GM23338 (cell line): ENCODE results near the gene ACBD5. TPM values are rescaled to one million over a fixed set of nuclear protein-coding genes. Genes with fewer than 3 reads are reported as not detected.

Experiments used
- ATAC-seq: fragments of 200-7000 bp; cut with Tn5 transposase; 3 replicates; pipeline ENCODE4 v1.9.1; 2020
- DNase-seq: peaks from one replicate; pipeline ENCODE4 v3.0.0-alpha.2; 2015; ENCODE audit warnings: low spot score
- H2AFZ ChIP-seq: fragments of 200-600 bp; sonication (generic); 2 replicates; pipeline ENCODE4 v1.8.0; 2016; ENCODE audit warnings: antibody characterized with exemption, mild to moderate bottlenecking, moderate library complexity
- H3F3A ChIP-seq: fragments of 200-600 bp; sonication (generic); replicated peaks from 2 replicates; pipeline ENCODE4 v1.8.0; 2017; ENCODE audit warnings: antibody characterized with exemption, mixed run types, low read depth
- H3K27ac ChIP-seq: fragments of 200-600 bp; sonication (generic); 2 replicates; pipeline ENCODE4 v1.6.1; 2016; ENCODE audit warnings: low read depth
- H3K27me3 ChIP-seq: fragments of 200-600 bp; sonication (generic); 2 replicates; pipeline ENCODE4 v1.8.0; 2016; ENCODE audit warnings: mild to moderate bottlenecking, mixed run types, moderate library complexity; ENCODE audit not compliant: insufficient read depth
- H3K36me3 ChIP-seq: fragments of 200-600 bp; sonication (generic); 2 replicates; pipeline ENCODE4 v1.8.0; 2016; ENCODE audit warnings: mild to moderate bottlenecking; ENCODE audit not compliant: insufficient read depth
- H3K4me1 ChIP-seq: fragments of 200-600 bp; sonication (generic); 2 replicates; pipeline ENCODE4 v1.8.0; 2016; ENCODE audit warnings: mild to moderate bottlenecking, moderate library complexity; ENCODE audit not compliant: insufficient read depth
- H3K4me2 ChIP-seq: fragments of 200-600 bp; sonication (generic); 2 replicates; pipeline ENCODE4 v1.7.1; 2017; ENCODE audit warnings: mixed run types
- H3K4me3 ChIP-seq: fragments of 200-600 bp; sonication (generic); 2 replicates; pipeline ENCODE4 v1.6.1; 2016; ENCODE audit warnings: mixed run types
- H3K79me2 ChIP-seq: fragments of 200-600 bp; sonication (generic); replicated peaks from 2 replicates; pipeline ENCODE4 v1.8.0; 2017; ENCODE audit warnings: mild to moderate bottlenecking; ENCODE audit not compliant: insufficient read depth
- H3K9me2 ChIP-seq: fragments of 200-600 bp; sonication (generic); 2 replicates; pipeline ENCODE4 v1.8.0; 2017; ENCODE audit not compliant: insufficient read depth
- H4K20me1 ChIP-seq: fragments of 200-600 bp; sonication (generic); replicated peaks from 2 replicates; pipeline ENCODE4 v1.8.0; 2017; ENCODE audit warnings: mild to moderate bottlenecking; ENCODE audit not compliant: insufficient read depth
- H3K27ac Mint-ChIP-seq: 2 replicates; pipeline ENCODE4 v1.8.0; 2020; ENCODE audit warnings: inconsistent platforms, mild to moderate bottlenecking, moderate library complexity, mixed read lengths
- H3K27me3 Mint-ChIP-seq: 3 replicates; pipeline ENCODE4 v1.8.0; 2022; ENCODE audit warnings: low read depth, mild to moderate bottlenecking, moderate library complexity, mixed read lengths, inconsistent platforms; ENCODE audit not compliant: insufficient read depth, poor library complexity
- H3K36me3 Mint-ChIP-seq: 3 replicates; pipeline ENCODE4 v1.8.0; 2021; ENCODE audit warnings: low read depth, mild to moderate bottlenecking, inconsistent platforms, moderate library complexity, mixed read lengths
- H3K4me1 Mint-ChIP-seq: 3 replicates; pipeline ENCODE4 v1.8.0; 2020; ENCODE audit warnings: mild to moderate bottlenecking, inconsistent platforms, mixed read lengths
- H3K4me3 Mint-ChIP-seq: 3 replicates; pipeline ENCODE4 v1.8.0; 2021; ENCODE audit warnings: moderate library complexity, mild to moderate bottlenecking, inconsistent platforms, mixed read lengths
- H3K9me3 Mint-ChIP-seq: 3 replicates; pipeline ENCODE4 v1.8.0; 2020; ENCODE audit warnings: moderate library complexity, mild to moderate bottlenecking, inconsistent platforms, mixed read lengths
- CTCF ChIP-seq, 2 experiments: fragments of 200-600 bp in 1 of 2; sonication (generic) in 1 of 2; conservative IDR thresholded peaks; 2 replicates each; pipeline versions ENCODE4 v1.5.1 to v1.6.1; 2016 to 2017; ENCODE audit warnings: antibody characterized with exemption in 2 of 2, low read depth in 2 of 2, mild to moderate bottlenecking in 2 of 2, moderate library complexity in 1 of 2
- EZH2 ChIP-seq: fragments of 200-600 bp; sonication (generic); IDR thresholded peaks from one replicate; pipeline ENCODE4 v1.8.0; 2017; ENCODE audit warnings: antibody characterized with exemption, mild to moderate bottlenecking, low read depth; ENCODE audit not compliant: unreplicated experiment
- EZH2phosphoT487 ChIP-seq: fragments of 200-600 bp; sonication (generic); IDR thresholded peaks from one replicate; pipeline ENCODE4 v1.8.1; 2018; ENCODE audit warnings: antibody characterized with exemption; ENCODE audit not compliant: unreplicated experiment
- JUNB ChIP-seq: IDR thresholded peaks from one replicate; pipeline ENCODE4 v1.6.1; 2016; ENCODE audit warnings: antibody characterized with exemption; ENCODE audit not compliant: unreplicated experiment
- POLR2AphosphoS5 ChIP-seq: IDR thresholded peaks from 2 replicates; pipeline ENCODE4 v1.6.1; 2016; ENCODE audit warnings: antibody characterized with exemption, low read depth
- ZNF331 ChIP-seq: fragments of 250-450 bp; sonication (Bioruptor Pico); IDR thresholded peaks from 2 replicates; pipeline ENCODE4 v1.5.0; 2020; ENCODE audit warnings: low read depth, mild to moderate bottlenecking, moderate library complexity
- ZNF462 ChIP-seq: fragments of 250-450 bp; sonication (Bioruptor Pico); IDR thresholded peaks from 2 replicates; pipeline ENCODE4 v1.5.0; 2020; ENCODE audit warnings: mild to moderate bottlenecking, moderate library complexity
- polyA plus RNA-seq: library from polyadenylated mRNA; unstranded; fragments of >200 nt; fragmentation: Nextera tagmentation; extraction: Ambion mirVana; gene quantifications from 2 replicates; pipeline ENCODE4 v1.2.1, GENCODE V29; 2016
- total RNA-seq: library from RNA; depleted of rRNA; stranded (reverse); fragments of >200 nt; shearing (Covaris generic); gene quantifications from 2 replicates; pipeline ENCODE4 v1.2.3, GENCODE V29; 2014

Gene ACBD5
- total and polyA plus RNA-seq, 2 experiments from 2014 or later: 9.8 to 10.1 TPM

- TF ChIP-seq ZNF462 (CRISPR knock-in tag): no peak
- no peak for TF ChIP-seq CTCF (conservative IDR thresholded peaks at IDR 0.05; ENCODE audit: low read depth in 2 of 2)
- no peak for TF ChIP-seq JUNB
- no peak for TF ChIP-seq EZH2
These were observed 6.4 kb upstream of the ACBD5 start (continued) for GRCh38 chr10:27247006-27247405.

- Histone ChIP-seq H3F3A (peaks cover 12% of the 10 kb centered on the region), H3K9me2 (no peaks in the 10 kb centered on the region; the same call in none of the 2 replicates), H3K4me2 (no peak overlapping the region), H3K27ac (no peak overlapping the region), H3K4me3 (no peak overlapping the region), H4K20me1 (no peaks in the 10 kb centered on the region), H3K36me3 (no peaks in the 10 kb centered on the region), H3K79me2 (no peaks in the 10 kb centered on the region), H3K27me3 (no peaks in the 10 kb centered on the region), H2AFZ (no peak overlapping the region), H3K4me1 (peaks cover 7% of the 10 kb centered on the region; the same call in 1 of the 2 replicates)
- no peak for ATAC-seq
- no peak for DNase-seq
- Mint-ChIP-seq H3K36me3 (peaks cover 12% of the 10 kb centered on the region; the same call in 2 of the 3 replicates), H3K27ac (0 out of 2 replicates have a peak overlapping the region, but pooled peaks have one; percentile 29), H3K9me3 (peaks cover 9% of the 10 kb centered on the region), H3K4me3 (no peak overlapping the region), H3K4me1 (peaks cover 21% of the 10 kb centered on the region), H3K27me3 (peaks cover 4% of the 10 kb centered on the region)
- TF ChIP-seq JUNB (no peak), ZNF462 (CRISPR knock-in tag) (no peak), POLR2AphosphoS5 (no peak), EZH2phosphoT487 (no peak), ZNF331 (CRISPR knock-in tag) (no peak), EZH2 (no peak)
These were observed 5.2 kb upstream of the ACBD5 start for GRCh38 chr10:27245836-27246235.
